Measurements from ENCODE around the gene LYPD1. TPM values are rescaled to one million over a fixed set of nuclear protein-coding genes. Genes with fewer than 3 reads are reported as not detected.

The LYPD1 gene, protein sequence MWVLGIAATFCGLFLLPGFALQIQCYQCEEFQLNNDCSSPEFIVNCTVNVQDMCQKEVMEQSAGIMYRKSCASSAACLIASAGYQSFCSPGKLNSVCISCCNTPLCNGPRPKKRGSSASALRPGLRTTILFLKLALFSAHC
- not detected in 2 replicates for total RNA-seq

DNA sequence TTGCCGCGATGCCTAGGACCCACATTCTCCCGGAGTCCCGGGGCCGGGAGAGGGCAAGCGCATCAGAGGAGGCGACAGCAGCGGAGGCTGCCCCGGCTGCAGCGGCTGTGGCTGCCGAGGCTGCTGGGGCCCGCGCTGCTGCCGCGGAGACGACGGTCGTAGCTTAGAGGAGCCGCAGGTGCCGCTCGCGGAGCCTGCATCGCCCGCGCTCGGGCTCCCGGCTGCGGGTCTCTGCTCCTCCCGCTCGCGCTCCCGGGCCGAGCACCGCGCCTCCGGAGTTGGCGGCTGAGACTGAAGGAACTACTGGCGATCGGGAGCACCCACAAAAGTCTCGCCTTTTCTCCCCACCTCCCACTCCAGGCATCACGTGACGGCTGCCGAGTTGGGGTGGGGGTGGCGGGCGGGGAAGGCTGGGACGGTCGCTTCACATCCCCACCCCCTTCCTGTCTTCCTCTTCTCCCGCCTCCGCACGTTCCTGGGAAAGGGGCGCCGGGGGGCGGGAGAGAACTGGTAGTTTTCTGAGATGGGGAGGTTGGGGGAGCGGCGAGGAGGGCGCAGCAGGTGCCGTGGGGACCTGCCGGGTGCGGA lies at the start of gene LYPD1:
Gene LYPD1 (minus strand): TSS at position 298 of the 588 bp plus-strand sequence. CDS start 273 bp downstream, at position 25.

All from placental epithelial cell (primary cell).